ENCODE data around the gene MLYCD. TPM values are rescaled to one million over a fixed set of nuclear protein-coding genes. Genes with fewer than 3 reads are reported as not detected.

MLYCD gene
- total and polyA plus RNA-seq, 2 experiments from 2014 or later, result 3.2 to 7.2 TPM

- TF ChIP-seq ZNF462 (CRISPR knock-in tag; IDR thresholded peaks at IDR 0.05) (no peak), EZH2phosphoT487 (IDR thresholded peaks at IDR 0.05; ENCODE audit: unreplicated experiment) (no peak), CREB1 (CRISPR knock-in tag; IDR thresholded peaks at IDR 0.05; ENCODE audit: low read depth) (no peak), NANOG (IDR thresholded peaks at IDR 0.05; ENCODE audit: borderline replicate concordance) (no peak), ZNF331 (CRISPR knock-in tag; IDR thresholded peaks at IDR 0.05; ENCODE audit: low read depth) (no peak), STAT1 (IDR thresholded peaks at IDR 0.05; ENCODE audit: unreplicated experiment) (no peak)
These were observed 42.1 kb upstream of the MLYCD start (continued) for GRCh38 chr16:83856792-83857191.

- peak overlapping the region; percentile 14; the same call in 1 of the 2 replicates for H3K4me2 ChIP-seq
- H3K27me3 ChIP-seq (ENCODE audit: insufficient read depth), result no peaks in the 10 kb centered on the region
- Mint-ChIP-seq H3K4me1 (peaks cover 15% of the 10 kb centered on the region), H3K36me3 (ENCODE audit: low read depth) (no peaks in the 10 kb centered on the region; the same call in 2 of the 3 replicates), H3K27me3 (ENCODE audit: insufficient read depth, low read depth, poor library complexity) (peaks cover 6% of the 10 kb centered on the region), H3K4me3 (no peak overlapping the region), H3K9me3 (peaks cover 3% of the 10 kb centered on the region; the same call in 1 of the 3 replicates), H3K27ac (no peak overlapping the region)
- no peak overlapping the region for H3K4me3 ChIP-seq
- H3K27ac ChIP-seq (ENCODE audit: low read depth), result no peak overlapping the region
- H3K79me2 ChIP-seq (replicated peaks; ENCODE audit: insufficient read depth), result no peaks in the 10 kb centered on the region
- peak overlapping the region; percentile 14; the same call in 1 of the 2 replicates for H2AFZ ChIP-seq
- H3K9me2 ChIP-seq (ENCODE audit: insufficient read depth), result peaks cover 6% of the 10 kb centered on the region; the same call in 1 of the 2 replicates
- H3K4me1 ChIP-seq (ENCODE audit: insufficient read depth), result peaks cover 9% of the 10 kb centered on the region; the same call in 1 of the 2 replicates
- H4K20me1 ChIP-seq (replicated peaks; ENCODE audit: insufficient read depth), result no peaks in the 10 kb centered on the region
- ATAC-seq (no peak), DNase-seq (ENCODE audit: low spot score) (no peak)
- no peaks in the 10 kb centered on the region for H3K36me3 ChIP-seq (ENCODE audit: insufficient read depth)
- no peaks in the 10 kb centered on the region for H3F3A ChIP-seq (replicated peaks; ENCODE audit: low read depth)
- no peak for TF ChIP-seq REST (IDR thresholded peaks at IDR 0.05; ENCODE audit: unreplicated experiment)
- TF ChIP-seq NANOG (IDR thresholded peaks at IDR 0.05; ENCODE audit: borderline replicate concordance), result no peak
- TF ChIP-seq ZNF114 (CRISPR knock-in tag; IDR thresholded peaks at IDR 0.05), result no peak
These were observed 39.6 kb upstream of the MLYCD start for GRCh38 chr16:83859265-83859664.

All from GM23338 (cell line).